ENCODE data around the gene DDX51.

Gene DDX51

GRCh38 chr12:132178801-132179401 is 34.8 kb upstream of the DDX51 start:
- DNase-seq = peak; percentile 34 to 47

DNA sequence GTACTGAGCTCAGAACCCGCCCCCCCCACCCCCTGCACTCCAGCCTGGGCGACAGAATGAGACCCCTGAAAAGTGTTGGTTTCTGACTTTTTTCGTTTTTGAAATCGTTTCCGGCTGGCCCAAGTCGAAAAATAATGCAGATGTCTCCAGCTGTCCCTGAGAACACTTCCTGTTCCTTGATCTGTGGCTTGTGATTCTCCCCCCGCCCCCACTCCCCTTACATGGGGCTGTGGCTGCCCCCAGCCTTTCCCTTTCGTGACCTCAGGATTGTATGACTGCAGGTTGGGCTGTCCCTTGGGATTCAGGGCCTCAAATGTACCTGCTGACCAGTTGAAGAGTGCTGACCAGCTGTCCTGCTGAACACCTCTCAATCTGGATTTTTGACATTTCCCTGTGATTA is 34.2 kb upstream of the DDX51 start:
- no peak for DNase-seq

- DNase-seq = no peak
Observed at GRCh38 chr12:132176920-132177551, 32.9 kb upstream of the DDX51 start.

DNA sequence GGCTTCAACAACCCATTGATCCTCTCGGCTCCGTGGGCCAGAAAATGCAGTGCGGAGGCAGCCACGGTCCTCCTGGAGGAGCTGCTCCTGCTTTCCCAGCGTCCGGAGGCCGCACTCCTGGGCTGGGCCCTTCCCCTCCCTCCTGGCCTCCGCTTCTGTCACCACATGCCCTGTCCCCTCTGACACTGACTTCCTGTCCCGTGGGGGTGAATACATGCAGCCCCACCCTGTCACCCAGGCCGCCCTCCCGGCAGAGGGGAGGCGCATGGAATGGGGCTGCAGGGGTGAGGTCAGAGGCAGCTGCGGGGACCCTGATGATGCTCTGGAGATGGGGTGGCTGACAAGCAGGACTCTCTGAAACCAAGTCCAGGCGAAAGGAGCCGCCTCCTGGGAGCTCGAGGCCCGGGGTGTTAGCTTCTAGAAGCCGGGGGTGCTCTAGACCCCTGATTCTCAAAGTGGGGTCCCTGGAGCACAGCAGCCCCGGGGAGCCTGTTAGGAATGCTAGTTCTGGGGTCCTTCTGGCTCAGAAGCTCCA is 32.3 kb upstream of the DDX51 start:
- no peak for DNase-seq

GRCh38 chr12:132175496-132176384 is 31.6 kb upstream of the DDX51 start:
- no peak for DNase-seq

DNA sequence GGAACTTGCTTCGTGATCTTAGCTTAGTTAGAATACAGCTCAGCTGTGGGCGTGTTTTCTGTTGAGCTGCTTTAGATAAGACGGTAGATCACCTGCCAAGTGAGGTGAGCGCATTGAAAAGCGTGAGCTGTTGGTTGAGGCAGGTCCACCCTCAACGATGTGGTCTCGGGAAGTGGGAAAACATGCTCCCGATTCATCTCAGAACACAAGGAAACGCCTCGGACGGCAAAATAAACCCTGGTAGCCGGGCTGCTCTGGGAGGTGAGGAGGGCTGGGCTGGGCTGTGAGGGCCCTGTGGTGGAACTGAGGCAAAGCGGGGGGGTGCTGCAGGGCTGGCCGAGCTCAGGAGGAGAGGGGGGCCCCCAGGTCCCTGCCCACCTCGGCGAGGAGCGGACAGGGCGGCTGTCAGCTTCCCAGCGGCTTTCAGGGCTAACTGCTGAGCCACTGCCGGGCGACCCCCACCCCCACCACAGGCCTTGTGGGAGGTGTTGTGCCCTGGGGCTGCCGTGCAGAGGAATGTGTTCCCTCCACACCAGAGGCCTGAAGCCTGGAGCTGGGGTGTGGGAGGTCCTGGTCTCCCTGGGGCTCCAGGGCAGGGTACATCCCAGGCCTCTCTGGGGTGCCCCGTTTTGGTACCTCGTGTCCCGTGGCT is 30.8 kb upstream of the DDX51 start:
- no peak for DNase-seq

GRCh38 chr12:132174015-132174838 is 30.1 kb upstream of the DDX51 start:
- DNase-seq = no peak

DNA sequence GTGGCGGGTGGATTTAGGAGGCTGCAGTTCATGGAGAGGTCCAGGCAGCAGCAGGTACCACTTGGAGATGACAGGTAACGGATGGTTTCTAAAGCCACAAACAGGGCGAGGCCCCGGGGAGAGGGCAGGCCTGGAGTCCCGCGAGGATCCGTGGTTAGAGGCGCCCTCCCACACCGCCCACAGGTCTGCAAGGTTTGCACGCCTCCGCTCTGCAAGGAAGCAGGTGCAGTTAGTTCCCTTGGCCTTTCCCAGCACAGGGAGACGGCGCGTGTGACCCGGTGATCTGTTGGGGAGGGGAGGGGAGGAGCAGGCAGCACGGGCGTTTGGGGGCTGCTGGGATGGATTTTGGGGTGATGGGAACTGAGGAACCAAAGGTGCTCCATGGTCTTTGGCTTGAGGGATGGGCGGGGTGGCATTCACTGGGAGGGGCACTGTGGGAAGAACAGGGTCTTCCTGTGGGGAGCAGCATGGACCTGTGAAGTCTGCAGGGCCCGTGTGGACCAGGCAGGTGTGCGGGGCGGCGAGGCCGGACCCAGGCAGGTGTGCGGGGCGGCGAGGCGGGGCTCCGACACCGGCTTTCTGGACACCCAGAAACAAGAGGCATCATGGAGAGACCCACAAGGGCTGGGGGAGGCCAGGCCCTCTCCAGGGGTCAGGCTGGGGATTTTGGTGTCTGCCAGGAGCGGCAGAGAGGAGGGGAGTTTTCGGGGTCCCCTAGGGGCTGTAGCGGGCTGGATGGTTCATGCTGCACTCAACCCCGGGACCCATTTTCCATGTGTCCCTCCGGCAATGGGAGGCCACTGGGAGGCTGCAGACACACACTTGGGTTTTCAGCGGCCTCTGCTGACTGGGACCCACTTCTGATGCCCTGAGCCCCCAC is 29.3 kb upstream of the DDX51 start:
- DNase-seq = no peak

DNA sequence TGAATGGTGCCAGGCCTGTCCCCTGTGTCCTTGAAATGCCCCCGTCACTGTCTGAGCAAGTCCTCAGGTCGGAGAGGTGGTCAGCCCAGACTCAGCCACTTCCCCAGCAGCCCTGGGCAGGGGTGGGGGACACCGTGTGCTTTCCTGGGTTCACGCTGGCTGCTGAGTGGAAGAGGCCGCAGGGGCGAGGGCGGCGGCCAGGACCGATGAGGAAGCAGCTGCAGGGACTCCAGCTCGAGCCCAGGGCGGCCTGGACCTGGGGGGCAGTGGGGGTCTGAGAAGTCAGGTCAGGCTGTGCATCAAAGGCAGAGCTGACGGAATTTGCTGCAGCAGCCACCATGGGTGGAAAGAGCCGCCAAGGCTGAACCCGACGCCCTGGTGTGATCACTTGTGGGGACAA is 28.5 kb upstream of the DDX51 start:
- DNase-seq = no peak

DNA sequence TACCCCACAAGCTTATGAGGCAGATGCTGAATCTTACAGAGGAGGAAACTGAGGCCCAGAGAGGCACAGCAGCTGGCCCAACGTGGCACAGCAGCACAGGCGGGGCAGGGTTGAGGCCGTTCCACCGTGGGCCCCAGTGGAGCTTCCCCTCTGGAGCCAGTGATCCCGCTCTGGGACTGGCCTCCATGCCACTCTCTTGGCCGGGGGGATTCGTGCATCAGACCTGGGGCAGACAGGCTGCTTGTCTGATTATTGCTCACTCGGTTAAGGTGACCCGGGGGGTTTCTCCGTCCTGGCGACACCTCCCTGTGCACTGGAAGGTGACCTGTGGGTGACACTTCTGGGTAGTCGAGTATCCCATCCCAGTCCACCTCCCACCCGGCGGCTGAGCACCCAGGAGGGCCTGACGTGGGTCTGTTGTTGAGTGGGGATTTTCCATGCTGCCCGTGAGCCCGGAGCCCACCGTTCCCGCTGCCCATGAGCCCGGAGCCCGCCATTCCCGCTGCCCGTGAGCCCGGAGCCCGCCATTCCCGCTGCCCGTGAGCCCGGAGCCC is 27.9 kb upstream of the DDX51 start:
- no peak for DNase-seq

DNA sequence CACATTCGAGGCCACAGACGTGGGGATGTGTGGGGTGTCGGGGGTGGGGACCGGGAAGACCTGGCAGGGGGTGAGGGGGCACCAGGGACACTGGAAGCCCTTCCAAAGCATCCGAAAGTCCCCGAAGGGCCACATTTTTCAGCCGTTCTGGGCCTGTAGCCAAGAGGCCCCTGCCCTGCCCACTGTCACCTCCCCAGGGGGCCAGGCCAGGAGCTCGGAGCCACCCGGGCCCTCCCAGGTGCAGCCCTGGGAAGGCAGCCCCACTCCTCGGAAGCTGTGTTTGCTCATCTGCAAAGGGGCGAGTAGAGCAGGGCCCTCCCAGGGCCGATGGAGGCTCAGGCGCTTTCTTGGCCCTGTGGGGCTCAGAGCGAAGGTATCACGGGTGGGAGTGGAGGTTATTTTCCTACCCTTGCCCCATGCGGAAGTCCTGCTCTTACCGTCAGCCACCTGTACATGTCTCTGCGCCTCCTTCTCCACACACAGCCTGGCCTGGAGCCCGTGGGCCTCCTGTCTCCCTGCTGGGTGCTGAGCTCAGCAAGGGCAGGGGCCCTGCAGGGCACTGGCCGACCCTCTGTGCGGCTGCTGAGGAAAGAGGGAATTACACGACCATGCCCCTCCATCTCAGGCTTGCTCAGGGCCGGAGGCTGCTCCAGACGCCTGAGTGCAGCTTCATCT is 27.3 kb upstream of the DDX51 start:
- no peak for DNase-seq

DNA sequence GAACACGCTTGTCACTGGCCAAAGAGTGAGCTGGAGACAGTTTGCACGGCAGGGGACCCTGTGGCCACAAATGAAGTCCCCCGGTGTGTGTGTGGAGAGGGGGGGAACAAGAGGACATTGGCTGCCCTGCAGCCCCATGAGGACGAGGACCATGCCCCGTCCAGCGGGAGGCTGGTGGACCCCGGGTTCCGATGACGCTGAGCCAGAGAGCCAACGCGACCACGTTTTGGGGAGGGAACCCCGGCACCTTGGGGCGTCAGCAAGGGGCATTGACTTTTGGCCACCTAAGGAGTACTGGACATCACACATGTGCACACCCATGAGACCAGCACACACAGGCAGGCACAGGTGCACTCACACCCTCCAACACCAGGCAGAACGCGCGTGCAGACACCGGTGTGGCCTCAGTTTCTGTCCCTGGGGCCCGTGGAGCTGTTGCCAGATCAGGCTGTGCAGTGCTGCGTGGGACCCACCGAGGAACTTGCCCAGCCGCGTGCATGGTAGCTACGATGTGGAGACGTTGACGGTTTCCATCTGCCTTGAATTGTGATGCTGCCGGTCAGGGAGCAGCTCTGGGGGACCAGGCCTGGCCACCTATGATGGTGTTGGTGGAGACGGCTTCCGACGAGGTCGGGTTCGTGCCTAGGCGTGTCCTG is 26.6 kb upstream of the DDX51 start:
- no peak for DNase-seq

DNA sequence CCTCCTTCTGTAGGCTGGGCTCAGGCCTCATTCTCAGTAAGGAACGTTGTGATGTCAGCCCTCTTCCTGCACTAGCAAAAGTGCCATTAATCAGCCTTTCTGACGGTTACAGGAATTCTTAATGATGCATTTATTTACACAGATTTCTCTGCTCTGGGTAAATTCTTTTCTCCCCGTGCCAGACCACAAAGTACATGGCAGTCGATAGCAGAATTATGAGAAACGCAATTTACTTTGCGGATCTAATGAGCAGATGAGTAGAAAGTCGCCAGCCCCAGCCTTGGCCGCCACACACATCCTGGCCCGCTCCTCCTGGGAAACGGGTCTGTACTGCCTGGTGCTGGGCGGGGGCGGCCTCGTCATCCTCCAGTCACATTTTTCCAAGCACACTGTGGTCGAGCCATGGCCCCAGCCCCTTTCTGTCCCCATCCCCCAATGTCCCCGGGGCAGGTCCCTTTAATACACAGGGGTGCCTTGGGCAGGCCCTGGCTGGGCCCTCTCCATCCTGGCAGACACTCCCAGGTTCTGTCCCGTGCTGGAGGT is 26.0 kb upstream of the DDX51 start:
- no peak for DNase-seq

DNA sequence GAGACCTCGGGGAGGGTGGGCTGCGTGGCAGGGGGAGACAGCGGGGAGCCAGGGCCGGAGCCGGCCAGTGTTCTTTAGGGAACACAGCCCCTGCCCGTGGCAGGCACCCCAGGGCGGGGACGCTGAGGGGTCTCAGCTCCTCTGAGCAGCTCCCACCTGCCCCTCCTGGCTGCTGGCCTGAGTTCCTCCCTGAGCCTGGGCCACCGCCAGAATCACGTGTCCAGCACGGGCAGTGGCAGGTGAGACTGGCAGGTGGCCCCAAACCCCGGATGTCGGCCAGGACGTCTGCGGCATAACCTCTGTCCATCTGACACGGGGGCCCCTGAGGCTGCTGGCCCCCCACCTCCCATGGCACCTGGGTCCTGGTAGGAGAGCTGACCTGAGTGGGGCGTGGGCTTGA is 25.3 kb upstream of the DDX51 start:
- DNase-seq = no peak

DNA sequence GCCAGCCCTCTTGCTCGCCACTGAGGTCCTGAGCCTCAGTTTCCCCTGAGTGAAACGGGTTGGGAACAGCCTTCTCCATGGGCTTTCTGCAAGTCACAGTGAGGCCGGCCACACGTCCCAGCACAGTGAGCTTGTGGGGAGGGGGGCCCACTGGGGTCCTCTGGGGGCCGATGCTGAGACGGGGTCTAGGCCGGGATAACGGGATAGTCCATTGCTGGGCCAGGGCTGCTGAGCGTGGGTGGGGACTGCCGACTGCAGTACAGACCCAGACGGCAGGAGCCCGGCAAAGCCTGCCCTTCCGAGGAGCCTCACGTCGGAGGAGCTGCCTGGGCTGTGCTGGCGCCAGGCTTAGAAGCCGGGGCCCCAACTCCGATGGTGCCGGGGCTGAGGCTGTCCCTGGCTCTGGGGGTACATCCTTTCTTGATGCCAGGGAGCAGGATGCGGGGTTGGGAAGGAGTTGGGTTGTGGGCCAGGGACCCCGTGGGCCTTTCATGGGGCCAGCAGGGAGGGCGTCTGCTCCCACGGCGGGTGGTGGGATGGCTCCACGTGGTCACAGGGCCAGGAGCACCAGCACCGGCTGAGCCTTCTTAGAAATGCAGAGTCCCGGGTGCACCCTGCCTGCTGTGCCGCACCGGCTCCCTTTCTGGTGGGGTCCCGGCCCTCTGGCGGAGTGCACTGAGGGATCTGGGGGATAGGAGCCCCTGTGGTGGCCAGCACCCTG is 24.4 kb upstream of the DDX51 start:
- DNase-seq = no peak

GRCh38 chr12:132167611-132168310 is 23.6 kb upstream of the DDX51 start:
- no peak for DNase-seq

- no peak for DNase-seq
Observed at GRCh38 chr12:132166801-132167591, 22.9 kb upstream of the DDX51 start.

Data from stimulated activated CD4-positive, alpha-beta T cell treated with anti-CD3 and anti-CD28 coated beads, Interleukin-4, amount 100 ng/mL, for 4 hours (primary cell).